ENCODE results near the gene RANBP1. TPM values are rescaled to one million over a fixed set of nuclear protein-coding genes. Genes with fewer than 3 reads are reported as not detected.

The RANBP1 gene
- total RNA-seq: 76.2 and 79.3 TPM in 2 replicates

GRCh38 chr22:20115691-20116375 is at the start of gene RANBP1:
Gene RANBP1, plus strand, starts transcription at chr22:20116104. Its CDS starts 81 bp downstream, at chr22:20116185.

GRCh38 chr22:20079745-20080444 is 36.0 kb upstream of the RANBP1 start, which contains the start of gene DGCR8:
Gene DGCR8, plus strand, starts transcription at chr22:20080241. Its CDS starts 5,723 bp downstream, at chr22:20085964.

GRCh38 chr22:20116951-20117632 is 1.2 kb downstream of the RANBP1 start, which contains the start of gene TRMT2A:
Gene TRMT2A, minus strand, starts transcription at chr22:20117226. Its CDS starts 320 bp downstream, at chr22:20116906.

GRCh38 chr22:20131597-20131858 is 15.6 kb downstream of the RANBP1 start, which contains the start of gene ZDHHC8:
Gene ZDHHC8, plus strand, starts transcription at chr22:20131804. Its CDS starts 144 bp downstream, at chr22:20131948.

GRCh38 chr22:20150381-20151275 is 34.7 kb downstream of the RANBP1 start, which contains the start of gene CCDC188:
Gene CCDC188, minus strand, starts transcription at chr22:20151055. Its CDS starts 69 bp downstream, at chr22:20150986.

Other genes with a start within 250 kb of the RANBP1 start
- gene COMT, start 174.3 kb upstream of the RANBP1 start, total RNA-seq: 359 and 409 TPM in 2 replicates
- 19.2 and 19.3 TPM in 2 replicates for gene TXNRD2, start 174.3 kb upstream of the RANBP1 start, total RNA-seq
- 8.5 and 30.1 TPM in 2 replicates for gene ARVCF, start 99.3 kb upstream of the RANBP1 start, total RNA-seq
- 59.6 and 80.3 TPM in 2 replicates for gene TANGO2, start 95.0 kb upstream of the RANBP1 start, total RNA-seq
- 27.7 and 38.1 TPM in 2 replicates for gene DGCR8, start 35.9 kb upstream of the RANBP1 start, total RNA-seq
- gene TRMT2A, start 1.1 kb downstream of the RANBP1 start, total RNA-seq: 44.6 and 63.3 TPM in 2 replicates
- 17.7 and 46.3 TPM in 2 replicates for gene ZDHHC8, start 15.7 kb downstream of the RANBP1 start, total RNA-seq
- gene CCDC188, start 35.0 kb downstream of the RANBP1 start, total RNA-seq: 1.2 and 2.7 TPM in 2 replicates
- gene RTN4R, start 152.2 kb downstream of the RANBP1 start, total RNA-seq: 0.52 and 0.76 TPM in 2 replicates
- gene DGCR6L, start 204.0 kb downstream of the RANBP1 start, total RNA-seq: 29.6 and 32.6 TPM in 2 replicates

Measured in smooth muscle cell of the pulmonary artery (primary cell).